Stimulated activated CD4-positive, alpha-beta T cell treated with anti-CD3 and anti-CD28 coated beads, Interleukin-4, amount 100 ng/mL, for 1 hour (primary cell): ENCODE data around the gene NOL3.
A peak's percentile ranks its signal among the peaks of the same experiment; 100 is the strongest.

Experiments
- DNase-seq: peaks from one replicate; pipeline ENCODE4 v3.0.0-alpha.2; 2020

The NOL3 gene

GRCh38 chr16:67173323-67173722, 3.0 kb downstream of the NOL3 start:
- DNase-seq: no peak

- peak; percentile 63 for DNase-seq
Measured at GRCh38 chr16:67173808-67174705, 3.7 kb downstream of the NOL3 start.

- DNase-seq: no peak
Measured at GRCh38 chr16:67174706-67175231, 4.4 kb downstream of the NOL3 start.

- no peak for DNase-seq
Measured at GRCh38 chr16:67176662-67177061, 6.3 kb downstream of the NOL3 start.

GRCh38 chr16:67177743-67178699, 7.7 kb downstream of the NOL3 start:
- DNase-seq: peak; percentile 42

GRCh38 chr16:67179421-67180080, 9.2 kb downstream of the NOL3 start:
- DNase-seq: no peak

- no peak for DNase-seq
Measured at GRCh38 chr16:67180166-67180565, 9.8 kb downstream of the NOL3 start.

- DNase-seq: no peak
Measured at GRCh38 chr16:67181346-67181745, 11.0 kb downstream of the NOL3 start.

- DNase-seq: no peak
Measured at GRCh38 chr16:67182288-67182687, 11.9 kb downstream of the NOL3 start.

GRCh38 chr16:67183284-67183626, 12.9 kb downstream of the NOL3 start:
- no peak for DNase-seq

- peak; percentile 90 for DNase-seq
Measured at GRCh38 chr16:67183627-67184452, 13.5 kb downstream of the NOL3 start, which contains the start of gene MATCAP1. Gene MATCAP1 (minus strand): TSS chr16:67183963. CDS start chr16:67180610, 3,353 bp downstream.

GRCh38 chr16:67184453-67184994, 14.2 kb downstream of the NOL3 start:
- DNase-seq: no peak

GRCh38 chr16:67184995-67185650, 14.8 kb downstream of the NOL3 start:
- peak; percentile 87 for DNase-seq

- DNase-seq: no peak
Measured at GRCh38 chr16:67185651-67186134, 15.4 kb downstream of the NOL3 start.

- DNase-seq: no peak
Measured at GRCh38 chr16:67186550-67186950, 16.2 kb downstream of the NOL3 start.

- no peak for DNase-seq
Measured at GRCh38 chr16:67187175-67187890, 17.0 kb downstream of the NOL3 start.

GRCh38 chr16:67188323-67188722, 18.0 kb downstream of the NOL3 start:
- no peak for DNase-seq

- DNase-seq: no peak
Measured at GRCh38 chr16:67188798-67189197, 18.5 kb downstream of the NOL3 start.

GRCh38 chr16:67190041-67190440, 19.7 kb downstream of the NOL3 start, which contains the start of gene EXOC3L1:
Gene EXOC3L1 (minus strand): TSS chr16:67190136. CDS start chr16:67189676, 460 bp downstream.
- no peak for DNase-seq
